NK-92 (cell line): Measurements from ENCODE around the gene HOXC6.

Experiments
- DNase-seq: peaks from one replicate; lab custom pipeline; 2025; ENCODE audit not compliant: unreplicated experiment; lab: John Stamatoyannopoulos, UW

Gene HOXC6

GRCh38 chr12:53989227-53990113 lies 38.8 kb upstream of the HOXC6 start:
- DNase-seq = no peak

GRCh38 chr12:53990311-53991076 lies 37.7 kb upstream of the HOXC6 start:
- no peak for DNase-seq

GRCh38 chr12:53991077-53991460 lies 37.2 kb upstream of the HOXC6 start:
- DNase-seq = no peak

GRCh38 chr12:53992377-53992889 lies 35.8 kb upstream of the HOXC6 start:
- no peak for DNase-seq

GRCh38 chr12:53993162-53994008 lies 34.9 kb upstream of the HOXC6 start:
- no peak for DNase-seq

GRCh38 chr12:53994009-53994263 lies 34.3 kb upstream of the HOXC6 start:
- no peak for DNase-seq

- no peak for DNase-seq
These were observed 33.8 kb upstream of the HOXC6 start for GRCh38 chr12:53994264-53995001.

- DNase-seq = no peak
These were observed 33.2 kb upstream of the HOXC6 start for GRCh38 chr12:53995002-53995377.

GRCh38 chr12:53995378-53996239 lies 32.6 kb upstream of the HOXC6 start:
- DNase-seq = no peak

GRCh38 chr12:53996240-53997203 lies 31.7 kb upstream of the HOXC6 start:
- DNase-seq = no peak

GRCh38 chr12:53997204-53998109 lies 30.8 kb upstream of the HOXC6 start:
- no peak for DNase-seq

- DNase-seq = no peak
These were observed 29.9 kb upstream of the HOXC6 start for GRCh38 chr12:53998110-53998899.

GRCh38 chr12:53998900-53999236 lies 29.4 kb upstream of the HOXC6 start:
- no peak for DNase-seq

- DNase-seq = no peak
These were observed 28.6 kb upstream of the HOXC6 start for GRCh38 chr12:53999559-54000115.

GRCh38 chr12:54000116-54001114 lies 27.8 kb upstream of the HOXC6 start, which contains the start of gene HOXC9:
Gene HOXC9, plus strand, starts transcription at chr12:54000161. Its CDS starts 28 bp downstream, at chr12:54000189.
- no peak for DNase-seq
